ENCODE results near the gene FXYD5.
"Not testable (repeated sequence)": the region's sequence is repeated elsewhere in the genome, so short reads cannot be mapped to it uniquely, and the experiment has no call there.

Gene FXYD5

GRCh38 chr19:35184884-35185283 is 30.3 kb downstream of the FXYD5 start:
- no peak for DNase-seq

- no peak for DNase-seq
Measured at GRCh38 chr19:35194012-35194984, 39.8 kb downstream of the FXYD5 start.

- no peak for DNase-seq
Measured at GRCh38 chr19:35195830-35196229, 41.3 kb downstream of the FXYD5 start.

- DNase-seq, result not testable (repeated sequence)
Measured at GRCh38 chr19:35196861-35197260, 42.3 kb downstream of the FXYD5 start.

- no peak for DNase-seq
Measured at GRCh38 chr19:35199481-35199880, 44.9 kb downstream of the FXYD5 start.

GRCh38 chr19:35202722-35203688 is 48.5 kb downstream of the FXYD5 start:
- DNase-seq, result no peak

GRCh38 chr19:35204799-35205732 is 50.5 kb downstream of the FXYD5 start:
- no peak for DNase-seq

- DNase-seq, result no peak
Measured at GRCh38 chr19:35205733-35206323, 51.3 kb downstream of the FXYD5 start.

GRCh38 chr19:35206379-35206778 is 51.8 kb downstream of the FXYD5 start:
- DNase-seq, result peak; percentile 49 to 60

- DNase-seq, result no peak
Measured at GRCh38 chr19:35206855-35207254, 52.3 kb downstream of the FXYD5 start.

- peak; percentile 28 to 30 for DNase-seq
Measured at GRCh38 chr19:35207391-35207871, 52.9 kb downstream of the FXYD5 start.

- DNase-seq, result no peak
Measured at GRCh38 chr19:35208121-35208520, 53.6 kb downstream of the FXYD5 start.

GRCh38 chr19:35209646-35210045 is 55.1 kb downstream of the FXYD5 start:
- DNase-seq, result no peak

- DNase-seq, result peak; percentile 53 to 66
Measured at GRCh38 chr19:35211545-35212230, 57.2 kb downstream of the FXYD5 start.

- DNase-seq, result no peak
Measured at GRCh38 chr19:35212241-35212640, 57.7 kb downstream of the FXYD5 start.

- DNase-seq, result peak; percentile 79 to 83
Measured at GRCh38 chr19:35213663-35214632, 59.4 kb downstream of the FXYD5 start.

GRCh38 chr19:35214766-35215422 is 60.4 kb downstream of the FXYD5 start:
- no peak for DNase-seq

- no peak for DNase-seq
Measured at GRCh38 chr19:35216016-35216832, 61.7 kb downstream of the FXYD5 start.
